ENCODE measurements around the gene IL37.

Gene IL37

DNA sequence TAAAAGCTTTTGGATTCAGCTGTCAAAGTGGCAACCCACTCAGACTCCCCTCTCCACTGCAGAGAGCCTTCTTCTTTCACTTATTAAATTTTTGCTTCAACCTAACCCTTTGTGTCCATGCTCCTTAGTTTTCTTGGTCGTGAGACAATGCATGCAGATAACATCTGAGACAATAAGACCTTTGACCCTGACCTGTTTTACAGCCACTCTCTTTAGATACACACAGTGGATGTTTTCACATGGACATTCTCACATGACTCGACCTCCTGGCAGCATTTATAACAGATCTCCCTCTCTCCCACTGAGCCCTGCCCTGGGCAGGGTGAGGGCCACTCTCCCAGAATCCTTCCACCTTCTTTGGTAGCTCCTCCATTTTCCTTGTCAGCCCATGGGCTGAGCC is 36.4 kb downstream of the IL37 start:
- H3K27ac ChIP-seq = no peak overlapping the region
- TF ChIP-seq, protein P1, sequence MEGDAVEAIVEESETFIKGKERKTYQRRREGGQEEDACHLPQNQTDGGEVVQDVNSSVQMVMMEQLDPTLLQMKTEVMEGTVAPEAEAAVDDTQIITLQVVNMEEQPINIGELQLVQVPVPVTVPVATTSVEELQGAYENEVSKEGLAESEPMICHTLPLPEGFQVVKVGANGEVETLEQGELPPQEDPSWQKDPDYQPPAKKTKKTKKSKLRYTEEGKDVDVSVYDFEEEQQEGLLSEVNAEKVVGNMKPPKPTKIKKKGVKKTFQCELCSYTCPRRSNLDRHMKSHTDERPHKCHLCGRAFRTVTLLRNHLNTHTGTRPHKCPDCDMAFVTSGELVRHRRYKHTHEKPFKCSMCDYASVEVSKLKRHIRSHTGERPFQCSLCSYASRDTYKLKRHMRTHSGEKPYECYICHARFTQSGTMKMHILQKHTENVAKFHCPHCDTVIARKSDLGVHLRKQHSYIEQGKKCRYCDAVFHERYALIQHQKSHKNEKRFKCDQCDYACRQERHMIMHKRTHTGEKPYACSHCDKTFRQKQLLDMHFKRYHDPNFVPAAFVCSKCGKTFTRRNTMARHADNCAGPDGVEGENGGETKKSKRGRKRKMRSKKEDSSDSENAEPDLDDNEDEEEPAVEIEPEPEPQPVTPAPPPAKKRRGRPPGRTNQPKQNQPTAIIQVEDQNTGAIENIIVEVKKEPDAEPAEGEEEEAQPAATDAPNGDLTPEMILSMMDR (IDR thresholded peaks at IDR 0.05) = no peak
- TF ChIP-seq ZFX (IDR thresholded peaks at IDR 0.05; ENCODE audit: borderline replicate concordance) = no peak

DNA sequence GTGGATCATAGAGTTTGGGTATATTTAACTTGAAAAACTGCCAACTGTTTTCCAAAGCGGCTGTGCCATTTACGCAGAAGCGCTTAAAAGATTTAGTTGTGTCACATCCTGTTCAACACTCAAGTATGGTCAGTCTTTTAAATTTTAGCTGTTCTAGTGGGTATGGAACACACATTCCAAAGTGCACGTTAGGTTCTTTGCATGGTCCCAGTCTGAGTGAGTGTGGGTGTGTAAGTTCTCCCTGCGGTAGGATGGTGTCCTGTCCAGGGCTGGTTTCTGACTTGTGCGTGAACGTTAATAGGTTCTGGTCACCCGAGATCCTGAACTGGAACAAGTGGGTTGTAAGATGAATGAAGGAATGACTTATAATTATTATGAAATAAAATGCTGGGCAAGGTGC is 38.5 kb downstream of the IL37 start:
- TF ChIP-seq, protein P1 (IDR thresholded peaks at IDR 0.05) = no peak
- TF ChIP-seq ZFX (IDR thresholded peaks at IDR 0.05; ENCODE audit: borderline replicate concordance) = no peak
- no peak overlapping the region for H3K27ac ChIP-seq

DNA sequence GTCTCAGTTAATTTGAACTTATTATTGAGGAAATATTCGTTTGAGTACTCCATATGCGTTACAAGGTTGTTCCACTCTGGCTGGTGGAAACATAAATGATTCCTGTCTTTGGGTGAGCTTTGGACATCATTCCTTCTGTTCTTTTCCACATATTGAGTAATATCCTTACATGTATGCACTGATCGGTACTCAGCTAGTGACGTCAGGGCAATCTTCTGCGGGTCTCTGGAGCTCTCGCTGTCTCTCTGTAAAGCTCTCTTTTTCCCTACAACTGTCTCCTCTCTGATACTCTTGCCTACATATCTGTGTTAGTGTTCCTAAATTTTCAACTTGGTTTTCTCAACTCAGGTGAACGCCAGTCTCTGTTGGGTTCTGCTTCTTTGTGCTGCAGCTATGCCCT is 43.4 kb downstream of the IL37 start:
- no peak overlapping the region for H3K27ac ChIP-seq
- no peak for TF ChIP-seq ZFX (IDR thresholded peaks at IDR 0.05; ENCODE audit: borderline replicate concordance)
- TF ChIP-seq, protein P1 (IDR thresholded peaks at IDR 0.05) = no peak

DNA sequence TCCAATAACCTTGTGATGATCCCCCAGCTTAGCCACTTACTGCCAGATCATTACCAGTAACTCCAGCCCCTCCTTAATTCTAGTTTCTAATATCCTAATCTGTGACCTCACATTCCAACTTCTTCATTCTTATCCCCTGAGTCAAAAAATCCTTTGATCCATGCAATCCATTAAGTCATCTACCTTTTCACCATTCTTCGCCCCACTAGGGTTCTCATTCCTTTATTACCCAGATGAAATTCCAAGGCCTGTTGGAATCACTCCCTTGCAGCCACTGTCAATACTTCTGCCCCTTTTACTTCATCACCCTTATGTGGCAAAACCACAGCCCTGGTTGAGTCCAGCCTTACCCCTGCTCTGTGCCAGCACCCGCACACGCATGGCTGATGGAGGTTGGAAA is 46.5 kb downstream of the IL37 start:
- H3K27ac ChIP-seq = no peak overlapping the region
- no peak for TF ChIP-seq ZFX (IDR thresholded peaks at IDR 0.05; ENCODE audit: borderline replicate concordance)
- TF ChIP-seq, protein P1 (IDR thresholded peaks at IDR 0.05) = no peak

DNA sequence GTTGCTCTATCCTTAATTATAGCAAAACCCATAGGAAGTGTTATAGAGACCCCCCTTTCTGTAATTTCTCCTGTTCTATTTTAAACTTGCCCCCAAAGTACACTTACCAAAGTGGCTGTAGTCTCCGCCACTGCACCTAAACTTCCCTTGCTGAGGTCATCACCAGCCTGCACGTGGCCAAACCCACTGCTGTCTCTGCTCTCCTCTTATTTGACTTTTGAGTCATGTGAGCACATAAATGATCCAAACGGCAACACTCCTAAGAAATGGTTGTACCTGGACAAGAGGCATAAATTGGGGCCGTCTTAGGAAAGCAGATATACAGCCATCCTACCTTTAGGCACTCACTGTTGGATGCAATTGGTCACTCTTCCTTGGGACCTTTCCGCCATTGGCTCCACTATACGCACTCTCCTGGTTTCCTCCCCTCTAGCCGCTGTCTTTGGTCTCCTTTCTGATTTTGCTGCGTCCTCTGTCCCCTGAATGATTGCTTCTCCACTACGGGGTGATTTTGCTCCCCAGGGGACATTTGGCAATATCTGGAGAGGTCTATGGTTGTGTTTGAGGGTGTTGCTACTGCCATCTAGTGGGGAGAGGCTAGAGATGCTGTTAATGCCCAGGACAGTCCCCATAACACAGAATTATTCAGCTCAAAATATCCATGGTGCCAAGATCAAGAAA is 47.6 kb downstream of the IL37 start:
- no peak overlapping the region for H3K27ac ChIP-seq
- no peak for TF ChIP-seq ZFX (IDR thresholded peaks at IDR 0.05; ENCODE audit: borderline replicate concordance)
- TF ChIP-seq, protein P1 (IDR thresholded peaks at IDR 0.05) = peak; percentile 94

DNA sequence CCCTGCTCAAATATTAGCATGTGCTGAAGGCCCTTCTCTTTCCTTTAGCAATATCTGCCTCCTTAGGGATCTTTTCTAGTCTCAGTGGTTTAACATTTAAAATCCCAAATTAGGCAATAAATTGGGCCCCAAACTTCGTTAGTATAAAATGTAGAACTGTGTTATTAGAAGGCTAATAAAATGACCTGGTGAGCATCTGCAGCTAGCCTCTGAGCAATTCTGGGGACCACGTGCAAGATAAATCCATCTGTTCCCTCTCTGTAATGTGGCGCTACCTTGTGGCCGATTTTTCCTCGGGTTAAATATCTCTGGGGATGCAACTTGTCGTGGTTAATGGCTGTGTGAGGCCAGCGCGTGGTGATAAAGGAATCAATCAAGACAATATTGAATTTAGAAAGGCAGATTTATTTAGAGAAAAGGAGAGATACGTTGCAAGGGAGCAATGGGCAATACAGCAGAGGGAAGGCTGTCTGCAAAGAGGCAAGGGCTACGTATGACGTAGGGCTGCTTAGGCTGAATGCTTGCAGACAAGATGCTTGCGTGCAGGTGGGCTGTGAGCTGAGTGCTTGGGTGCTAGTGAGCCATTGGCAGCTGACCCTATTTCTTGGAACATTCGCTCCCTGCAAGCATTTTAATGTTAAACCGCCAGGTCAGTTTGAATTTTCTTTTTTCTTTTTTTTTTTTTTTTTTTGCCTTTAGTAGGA is 48.3 kb downstream of the IL37 start:
- TF ChIP-seq, protein P1 (IDR thresholded peaks at IDR 0.05) = peak; percentile 84
- no peak for TF ChIP-seq ZFX (IDR thresholded peaks at IDR 0.05; ENCODE audit: borderline replicate concordance)
- H3K27ac ChIP-seq = no peak overlapping the region

DNA sequence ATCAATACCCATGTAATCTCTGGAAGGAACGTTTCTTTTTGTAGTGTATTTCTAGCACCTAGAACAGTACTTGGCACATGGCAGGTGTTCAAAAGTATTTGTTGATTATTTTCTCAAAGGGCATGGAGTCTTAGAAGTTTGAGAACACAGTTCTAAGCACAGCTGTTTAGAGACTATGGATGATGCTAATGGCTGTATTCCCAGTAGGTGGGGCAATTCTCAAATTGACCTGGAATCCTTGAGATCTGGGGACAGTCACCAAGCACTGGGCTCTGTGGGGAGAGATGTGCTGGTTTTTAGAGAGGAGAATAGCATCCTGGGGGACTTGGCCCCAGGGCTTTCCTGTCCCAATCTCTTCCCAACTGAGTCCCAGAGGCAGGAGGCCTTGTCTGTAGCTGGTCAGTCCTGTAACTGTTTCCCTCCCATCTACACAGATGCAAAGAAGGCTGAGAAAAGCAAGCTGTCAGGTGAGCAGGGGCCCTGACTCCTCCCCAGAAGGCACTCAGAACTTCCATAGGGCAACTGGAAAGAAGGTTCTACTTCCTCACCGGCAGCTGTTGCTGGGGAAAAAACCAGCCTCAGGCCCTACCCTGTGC is 49.4 kb downstream of the IL37 start:
- TF ChIP-seq, protein P1 (IDR thresholded peaks at IDR 0.05) = no peak
- TF ChIP-seq ZFX (IDR thresholded peaks at IDR 0.05; ENCODE audit: borderline replicate concordance) = no peak
- H3K27ac ChIP-seq = no peak overlapping the region
